Endothelial cell of umbilical vein (primary cell): ENCODE data around the gene GCH1. TPM values are rescaled to one million over a fixed set of nuclear protein-coding genes. Genes with fewer than 3 reads are reported as not detected.

Experiments used
- BruUV-seq: library from RNA; stranded (reverse); fragments of 400-500 nt; replicated peaks from 2 replicates; lab custom pipeline; 2021; lab: Mats Ljungman, UMichigan
- CTCF ChIA-PET: fragments of 300-600, 350-600 bp; sonication (Branson Sonifier 250); formaldehyde crosslinking; loops from one replicate; lab custom pipeline; 2021; ENCODE audit warnings: antibody characterized with exemption, inconsistent platforms; lab: Charles Lee
- POLR2A ChIA-PET: fragments of 300-600, 350-600 bp; sonication (Branson Sonifier 250); formaldehyde crosslinking; loops from one replicate; lab custom pipeline; 2021; ENCODE audit warnings: antibody characterized with exemption, inconsistent platforms; lab: Charles Lee
- DNase-seq: peaks from one replicate; pipeline ENCODE4 v3.0.0-alpha.2; 2011; ENCODE audit warnings: low read depth, low spot score
- FAIRE-seq: peaks from 2 replicates; lab custom pipeline; 2011; peaks lifted over from hg19 to GRCh38; lab: Jason Lieb, UNC
- H2AFZ ChIP-seq: 2 replicates; pipeline ENCODE4 v1.6.0; 2012; ENCODE audit warnings: low read depth, low read length, control low read depth, inconsistent platforms
- H3K27ac ChIP-seq: 2 replicates; pipeline ENCODE4 v1.5.1; 2011; ENCODE audit warnings: low read depth, mild to moderate bottlenecking, control low read depth, low read length, moderate library complexity; ENCODE audit not compliant: insufficient read depth
- H3K27me3 ChIP-seq, 2 experiments: 2 replicates each; pipeline versions ENCODE4 v1.6.0 to v1.6.1; 2011; ENCODE audit warnings: low read length in 2 of 2, mixed read lengths in 1 of 2; ENCODE audit not compliant: control insufficient read depth in 2 of 2, insufficient read depth in 2 of 2
- H3K36me3 ChIP-seq, 2 experiments: 2 replicates in 1 of 2; 3 replicates in 1 of 2; pipeline ENCODE4 v1.5.1; 2011; ENCODE audit warnings: low read length in 2 of 2, mild to moderate bottlenecking in 1 of 2, moderate library complexity in 1 of 2; ENCODE audit not compliant: control insufficient read depth in 2 of 2, insufficient read depth in 2 of 2; ENCODE audit errors: extremely low read depth in 1 of 2
- H3K4me1 ChIP-seq: 3 replicates; pipeline ENCODE4 v1.5.1; 2011; ENCODE audit warnings: mild to moderate bottlenecking, low read length; ENCODE audit not compliant: control insufficient read depth, insufficient read depth; ENCODE audit errors: extremely low read depth
- H3K4me2 ChIP-seq: 2 replicates; pipeline ENCODE4 v1.6.1; 2011; ENCODE audit warnings: low read length, control low read depth, mixed read lengths; ENCODE audit not compliant: insufficient read depth
- H3K4me3 ChIP-seq, 3 experiments: fragments of 200-600 bp in 1 of 3; sonication (generic), shearing (Covaris generic) in 1 of 3; replicated peaks in 1 of 3; 2 replicates each; pipeline ENCODE4 v1.5.1; 2011 to 2016; ENCODE audit warnings: control low read depth in 3 of 3, low read length in 3 of 3, mild to moderate bottlenecking in 2 of 3, inconsistent platforms in 1 of 3, low read depth in 1 of 3, moderate library complexity in 1 of 3; ENCODE audit not compliant: insufficient read depth in 1 of 3
- H3K79me2 ChIP-seq: 2 replicates; pipeline ENCODE4 v1.6.0; 2012; ENCODE audit warnings: low read length, inconsistent platforms; ENCODE audit not compliant: control insufficient read depth, insufficient read depth
- H3K9ac ChIP-seq: replicated peaks from 2 replicates; pipeline ENCODE3; 2011; ENCODE audit warnings: low read length, control low read depth; ENCODE audit not compliant: insufficient read depth; ENCODE audit errors: extremely low read depth
- H3K9me1 ChIP-seq: replicated peaks from 3 replicates; pipeline ENCODE4 v1.6.0; 2011; ENCODE audit warnings: mild to moderate bottlenecking, low read length; ENCODE audit not compliant: control insufficient read depth, insufficient read depth; ENCODE audit errors: extremely low read depth
- H3K9me3 ChIP-seq: replicated peaks from 2 replicates; pipeline ENCODE4 v1.5.1; 2012; ENCODE audit warnings: low read length, inconsistent platforms; ENCODE audit not compliant: control insufficient read depth, insufficient read depth
- H4K20me1 ChIP-seq: replicated peaks from 2 replicates; pipeline ENCODE3; 2011; ENCODE audit warnings: mild to moderate bottlenecking, low read length; ENCODE audit not compliant: control insufficient read depth, insufficient read depth; ENCODE audit errors: extremely low read depth
- EZH2 ChIP-seq: IDR thresholded peaks from 2 replicates; pipeline ENCODE4 v1.6.1; 2012; ENCODE audit warnings: borderline replicate concordance, low read depth, mild to moderate bottlenecking, moderate library complexity, low read length, inconsistent platforms; ENCODE audit not compliant: severe bottlenecking
- FOS ChIP-seq: IDR thresholded peaks from 2 replicates; pipeline ENCODE4 v1.6.1; 2011; ENCODE audit warnings: mild to moderate bottlenecking, low read length, moderate library complexity, borderline replicate concordance; ENCODE audit not compliant: insufficient read depth
- GATA2 ChIP-seq: IDR thresholded peaks from 2 replicates; pipeline ENCODE4 v1.7.0; 2011; ENCODE audit warnings: low read depth, mild to moderate bottlenecking, moderate library complexity, mixed read lengths, low read length; ENCODE audit not compliant: insufficient read length, insufficient read depth
- JUN ChIP-seq: IDR thresholded peaks from 2 replicates; pipeline ENCODE4 v1.6.1; 2011; ENCODE audit warnings: borderline replicate concordance, low read depth; ENCODE audit not compliant: insufficient read length, insufficient read depth
- MAX ChIP-seq: IDR thresholded peaks from 2 replicates; pipeline ENCODE4 v1.6.1; 2011; ENCODE audit not compliant: insufficient read depth, insufficient read length
- MYC ChIP-seq: IDR thresholded peaks from one replicate; pipeline ENCODE4 v1.6.1; 2011; ENCODE audit warnings: mild to moderate bottlenecking, low read depth, low read length
- POLR2A ChIP-seq: IDR thresholded peaks from 2 replicates; pipeline ENCODE4 v1.6.1; 2012; ENCODE audit warnings: low read depth, mild to moderate bottlenecking, control low read depth, low read length
- POLR2AphosphoS5 ChIP-seq: IDR thresholded peaks from 2 replicates; pipeline ENCODE4 v1.6.1; 2012; ENCODE audit warnings: low read depth, mild to moderate bottlenecking, control low read depth, low read length, moderate library complexity; ENCODE audit not compliant: insufficient read depth
- dilution Hi-C: fragments of 300-500 bp; cut with MboI; formaldehyde crosslinking; loops from one replicate; pipeline ENCODE4 v1.15.0; 2019; ENCODE audit warnings: low sequenced_read_pairs; ENCODE audit not compliant: extremely low pct_ligation_motif_present
- intact Hi-C: fragments of 100-400 bp; cut with micrococcal nuclease; formaldehyde crosslinking; loops from one replicate; pipeline ENCODE4 v1.10.0; 2022
- polyA plus RNA-seq, 4 experiments: library from polyadenylated mRNA; depleted of rRNA in 3 of 4; stranded (reverse) in 3 of 4; unstranded in 1 of 4; fragments of >200 nt; gene quantifications; 2 replicates each; pipeline versions ENCODE4 v1.2.1 to v1.2.3, GENCODE V29; 2011 to 2012; ENCODE audit warnings: missing spikeins in 1 of 4
- total RNA-seq: library from RNA; stranded (reverse); gene quantifications from 2 replicates; pipeline ENCODE4 v1.2.3, GENCODE V29; 2021
- TF ChIP-seq, protein P1 (sequence below), 2 donors: IDR thresholded peaks; 1 replicate in 1 of 2; 2 replicates in 1 of 2; pipeline ENCODE4 v1.5.1; 2011; ENCODE audit warnings: low read length in 2 of 2, mild to moderate bottlenecking in 2 of 2, moderate library complexity in 2 of 2, control low read depth in 1 of 2, inconsistent platforms in 1 of 2, low read depth in 1 of 2; ENCODE audit not compliant: insufficient read depth in 1 of 2; ENCODE audit errors: extremely low read depth in 1 of 2

The GCH1 gene
- total and polyA plus RNA-seq, 2 donors (not counting 3 experiments of a cell fraction or from before 2014, with no cell fraction given): 3.6 to 4.6 TPM

DNA sequence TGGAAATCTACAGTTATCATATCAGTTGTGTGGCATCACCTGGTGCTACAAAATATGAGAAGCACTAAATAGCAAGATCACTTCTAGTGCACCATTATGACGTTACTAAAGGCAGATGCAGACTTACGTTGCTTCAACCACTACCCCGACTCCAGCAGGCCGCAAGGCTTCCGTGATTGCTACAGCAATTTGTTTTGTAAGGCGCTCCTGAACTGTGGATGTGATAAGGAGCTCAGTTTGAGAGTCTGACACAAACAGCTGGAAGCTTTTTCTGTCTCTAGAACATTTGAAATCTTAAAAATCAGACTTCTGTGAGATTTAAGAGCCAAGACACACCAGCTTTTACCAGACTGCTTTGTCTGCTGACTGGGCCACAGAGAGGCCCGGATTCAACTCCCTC lies 57.0 kb downstream of the GCH1 start:
- DNase-seq (no peak), FAIRE-seq (no peak)
- H3K9me3 ChIP-seq: no peaks in the 10 kb centered on the region
- no peak overlapping the region for H2AFZ ChIP-seq
- no peak overlapping the region for H3K4me2 ChIP-seq
- dilution Hi-C loops: no loop called here
- no peak overlapping the region for H3K4me3 ChIP-seq
- ChIA-PET CTCF (interaction anchor here (1.0 to 1.9 kb wide), 2 partner anchors 15 to 20 kb away, joined by 4 to 5 read pairs; no protein-coding TSS in a partner anchor), POLR2A (no interaction called here)
- intact Hi-C loops: no loop called here
- H3K79me2 ChIP-seq: no peaks in the 10 kb centered on the region
- H3K9me1 ChIP-seq: no peaks in the 10 kb centered on the region
- no TSS peak for BruUV-seq
- H4K20me1 ChIP-seq: no peaks in the 10 kb centered on the region
- no peak overlapping the region for H3K27ac ChIP-seq
- no peaks in the 10 kb centered on the region for H3K27me3 ChIP-seq
- TF ChIP-seq POLR2AphosphoS5 (no peak), MAX (no peak), MYC (no peak)
- H3K9ac ChIP-seq: no peak overlapping the region
- no peaks in the 10 kb centered on the region for H3K36me3 ChIP-seq
- no peaks in the 10 kb centered on the region for H3K4me1 ChIP-seq

GRCh38 chr14:54844479-54844878 lies 58.1 kb downstream of the GCH1 start:
- no peaks in the 10 kb centered on the region for H3K79me2 ChIP-seq
- H3K36me3 ChIP-seq: no peaks in the 10 kb centered on the region
- no peak for FAIRE-seq
- ChIA-PET CTCF (no interaction called here), POLR2A (no interaction called here)
- no peak overlapping the region for H3K27ac ChIP-seq
- no peak for TF ChIP-seq MYC
- no peak for TF ChIP-seq JUN
- TF ChIP-seq FOS: no peak
- no peak for TF ChIP-seq POLR2A
- no peak for TF ChIP-seq MAX
- TF ChIP-seq GATA2: no peak
- TF ChIP-seq, protein P1, sequence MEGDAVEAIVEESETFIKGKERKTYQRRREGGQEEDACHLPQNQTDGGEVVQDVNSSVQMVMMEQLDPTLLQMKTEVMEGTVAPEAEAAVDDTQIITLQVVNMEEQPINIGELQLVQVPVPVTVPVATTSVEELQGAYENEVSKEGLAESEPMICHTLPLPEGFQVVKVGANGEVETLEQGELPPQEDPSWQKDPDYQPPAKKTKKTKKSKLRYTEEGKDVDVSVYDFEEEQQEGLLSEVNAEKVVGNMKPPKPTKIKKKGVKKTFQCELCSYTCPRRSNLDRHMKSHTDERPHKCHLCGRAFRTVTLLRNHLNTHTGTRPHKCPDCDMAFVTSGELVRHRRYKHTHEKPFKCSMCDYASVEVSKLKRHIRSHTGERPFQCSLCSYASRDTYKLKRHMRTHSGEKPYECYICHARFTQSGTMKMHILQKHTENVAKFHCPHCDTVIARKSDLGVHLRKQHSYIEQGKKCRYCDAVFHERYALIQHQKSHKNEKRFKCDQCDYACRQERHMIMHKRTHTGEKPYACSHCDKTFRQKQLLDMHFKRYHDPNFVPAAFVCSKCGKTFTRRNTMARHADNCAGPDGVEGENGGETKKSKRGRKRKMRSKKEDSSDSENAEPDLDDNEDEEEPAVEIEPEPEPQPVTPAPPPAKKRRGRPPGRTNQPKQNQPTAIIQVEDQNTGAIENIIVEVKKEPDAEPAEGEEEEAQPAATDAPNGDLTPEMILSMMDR (IDR thresholded peaks at IDR 0.05; ENCODE audit: extremely low read depth in 1 of 2, insufficient read depth in 1 of 2, low read depth in 1 of 2, low read length in 2 of 2): no peak
- TF ChIP-seq POLR2AphosphoS5: no peak
- no peak for TF ChIP-seq EZH2
- H3K9me3 ChIP-seq: no peaks in the 10 kb centered on the region
- intact Hi-C loops: no loop called here
- H3K9me1 ChIP-seq: no peaks in the 10 kb centered on the region
- no peaks in the 10 kb centered on the region for H3K4me1 ChIP-seq
- BruUV-seq: no TSS peak
- H2AFZ ChIP-seq: no peak overlapping the region
- no peaks in the 10 kb centered on the region for H3K27me3 ChIP-seq
- H3K4me2 ChIP-seq: no peak overlapping the region
- dilution Hi-C loops: no loop called here
- H3K4me3 ChIP-seq: no peak overlapping the region
- H4K20me1 ChIP-seq: no peaks in the 10 kb centered on the region
- DNase-seq: no peak
- H3K9ac ChIP-seq: no peak overlapping the region
